K562 (cell line): ENCODE results near the gene SIRT4. TPM values are rescaled to one million over a fixed set of nuclear protein-coding genes. Genes with fewer than 3 reads are reported as not detected.

ENCODE experiments used
- ATAC-seq: fragments of 200-7000 bp; cut with Tn5 transposase; 3 replicates; pipeline ENCODE4 v1.9.1; 2020; ENCODE audit warnings: moderate library complexity
- BruUV-seq: library from RNA; stranded (reverse); fragments of 400-500 nt; replicated peaks from 2 replicates; lab custom pipeline; 2021; lab: Mats Ljungman, UMichigan
- CTCF ChIA-PET: fragments of 300-600 bp; formaldehyde crosslinking; extraction: SDS; loops from one replicate; lab custom pipeline; 2021; ENCODE audit warnings: low intra/inter-chr PET ratio; lab: Yijun Ruan, JAX
- POLR2A ChIA-PET: fragments of 300-600, 350-650 bp; sonication (Branson Sonifier 250); formaldehyde crosslinking; extraction: SDS; loops from one replicate; lab custom pipeline; 2021; ENCODE audit warnings: antibody characterized with exemption, inconsistent platforms; lab: Yijun Ruan, JAX
- DNase-seq, 4 experiments: peaks; one replicate each; pipeline versions ENCODE4 v3.0.0 to v3.0.0-alpha.2; 2011 to 2018; ENCODE audit warnings: low spot score in 3 of 4, mixed read lengths in 3 of 4; ENCODE audit errors: extremely low read depth in 1 of 4
- FAIRE-seq: peaks from 2 replicates; lab custom pipeline; 2011; peaks lifted over from hg19 to GRCh38; lab: Jason Lieb, UNC
- H2AFZ ChIP-seq: 2 replicates; pipeline ENCODE4 v1.6.0; 2011; ENCODE audit warnings: low read depth, low read length, control low read depth, inconsistent platforms
- H3K27ac ChIP-seq: fragments of 200-600 bp; 3 replicates; pipeline ENCODE4 v1.8.0; 2011; ENCODE audit warnings: low read depth, mild to moderate bottlenecking, control low read depth, inconsistent platforms, low read length, moderate library complexity, mixed read lengths; ENCODE audit errors: extremely low read depth
- H3K27me3 ChIP-seq, 2 experiments: fragments of 300-600 bp in 1 of 2; 2 replicates in 1 of 2; 3 replicates in 1 of 2; pipeline versions ENCODE4 v1.6.0 to v1.8.0; 2011; ENCODE audit warnings: inconsistent platforms in 2 of 2, low read length in 2 of 2, mild to moderate bottlenecking in 1 of 2, mixed read lengths in 1 of 2, moderate library complexity in 1 of 2; ENCODE audit not compliant: control insufficient read depth in 2 of 2, insufficient read depth in 2 of 2
- H3K36me3 ChIP-seq: fragments of 300-600 bp; 3 replicates; pipeline ENCODE4 v1.8.0; 2011; ENCODE audit warnings: mild to moderate bottlenecking, low read length, inconsistent platforms; ENCODE audit not compliant: control insufficient read depth, insufficient read depth
- H3K4me1 ChIP-seq, 2 experiments: fragments of 200-600 bp in 1 of 2; replicated peaks in 1 of 2; 2 replicates in 1 of 2; 3 replicates in 1 of 2; pipeline versions ENCODE4 v1.5.1 to v1.8.0; 2011; ENCODE audit warnings: inconsistent platforms in 2 of 2, low read length in 2 of 2, mild to moderate bottlenecking in 1 of 2, mixed read lengths in 1 of 2, moderate library complexity in 1 of 2; ENCODE audit not compliant: control insufficient read depth in 2 of 2, insufficient read depth in 2 of 2
- H3K4me2 ChIP-seq: 2 replicates; pipeline ENCODE4 v1.6.1; 2011; ENCODE audit warnings: low read length, control low read depth, inconsistent platforms, mixed read lengths; ENCODE audit not compliant: insufficient read depth
- H3K4me3 ChIP-seq: fragments of 200-600 bp; sonication (generic), shearing (Covaris generic); 2 replicates; pipeline ENCODE4 v1.5.1; 2016; ENCODE audit warnings: control low read depth, inconsistent platforms
- H3K79me2 ChIP-seq: fragments of 200-600 bp; 3 replicates; pipeline ENCODE4 v1.8.0; 2011; ENCODE audit warnings: low read length, inconsistent platforms; ENCODE audit not compliant: control insufficient read depth, insufficient read depth
- H3K9ac ChIP-seq, 2 experiments: 2 replicates each; pipeline versions ENCODE4 v1.6.0 to v1.6.1; 2011; ENCODE audit warnings: low read depth in 2 of 2, low read length in 2 of 2, control low read depth in 1 of 2, inconsistent platforms in 1 of 2, mild to moderate bottlenecking in 1 of 2, mixed read lengths in 1 of 2; ENCODE audit not compliant: insufficient read depth in 1 of 2
- H3K9me1 ChIP-seq: one replicate; pipeline ENCODE4 v1.6.0; 2011; ENCODE audit warnings: inconsistent platforms, mild to moderate bottlenecking, low read length, moderate library complexity; ENCODE audit not compliant: control insufficient read depth, insufficient read depth
- H3K9me3 ChIP-seq: replicated peaks from 2 replicates; pipeline ENCODE4 v1.5.1; 2011; ENCODE audit warnings: low read depth, low read length, inconsistent platforms; ENCODE audit not compliant: control insufficient read depth, insufficient read depth
- H4K20me1 ChIP-seq: replicated peaks from 2 replicates; pipeline ENCODE4 v1.6.1; 2011; ENCODE audit warnings: low read length, inconsistent platforms, mixed read lengths; ENCODE audit not compliant: control insufficient read depth, insufficient read depth
- HMGN3 ChIP-seq: IDR thresholded peaks from 2 replicates; pipeline ENCODE4 v1.6.1; 2011; ENCODE audit warnings: borderline replicate concordance, low read depth, mild to moderate bottlenecking, mixed read lengths, low read length; ENCODE audit not compliant: insufficient read length; ENCODE audit errors: extremely low read depth
- ILK ChIP-seq: fragments of 450-650 bp; IDR thresholded peaks from 2 replicates; pipeline ENCODE4 v1.6.1; 2016; ENCODE audit warnings: missing genetic modification characterization, low read depth, mild to moderate bottlenecking, missing compliant biosample characterization, moderate library complexity, borderline replicate concordance
- KLF6 ChIP-seq: fragments of 250-450 bp; sonication (Bioruptor Pico); IDR thresholded peaks from 2 replicates; pipeline ENCODE4 v1.4.0; 2020; ENCODE audit warnings: mild to moderate bottlenecking, moderate library complexity, borderline replicate concordance
- MYBL2 ChIP-seq, 2 experiments: fragments of 450-650 bp in 1 of 2; sonication (generic) in 1 of 2; formaldehyde crosslinking in 1 of 2; IDR thresholded peaks; 2 replicates each; pipeline versions ENCODE4 v1.6.1 to v1.8.1; 2017 to 2022; ENCODE audit warnings: borderline replicate concordance in 1 of 2, inconsistent platforms in 1 of 2, low read depth in 1 of 2, mild to moderate bottlenecking in 1 of 2, missing genetic modification reagents in 1 of 2, moderate library complexity in 1 of 2
- NEUROD1 ChIP-seq: fragments of 150-350 bp; IDR thresholded peaks from 2 replicates; pipeline ENCODE4 v1.6.1; 2014; ENCODE audit warnings: borderline replicate concordance, low read length, low read depth; ENCODE audit not compliant: partially characterized antibody
- NFATC3 ChIP-seq: fragments of 450-650 bp; IDR thresholded peaks from 2 replicates; pipeline ENCODE4 v1.6.1; 2017; ENCODE audit warnings: mild to moderate bottlenecking
- RFX1 ChIP-seq: fragments of 450-650 bp; IDR thresholded peaks from 2 replicates; pipeline ENCODE4 v1.6.1; 2016; ENCODE audit warnings: mild to moderate bottlenecking, moderate library complexity
- SRSF3 ChIP-seq: fragments of 200-400 bp; formaldehyde crosslinking; IDR thresholded peaks from 2 replicates; pipeline ENCODE4 v1.6.1; 2016; ENCODE audit warnings: mild to moderate bottlenecking, low read length, moderate library complexity; ENCODE audit not compliant: insufficient read depth
- ZBTB1 ChIP-seq: sonication (generic); formaldehyde crosslinking; IDR thresholded peaks from 2 replicates; pipeline ENCODE4 v1.8.1; 2023; ENCODE audit warnings: missing genetic modification reagents, low read depth, mild to moderate bottlenecking, borderline replicate concordance
- ZNF354B ChIP-seq: fragments of 250-450 bp; sonication (Bioruptor Pico); IDR thresholded peaks from 2 replicates; pipeline ENCODE4 v1.4.0; 2020
- ZNF785 ChIP-seq: fragments of 250-450 bp; sonication (Bioruptor Pico); IDR thresholded peaks from 2 replicates; pipeline ENCODE4 v1.4.0; 2020; ENCODE audit warnings: mild to moderate bottlenecking
- WGBS: fragments of 100-300 bp; shearing (Covaris generic); methylation state at CpG from one replicate; pipeline ENCODE4 v1.1.6; 2016; ENCODE audit warnings: low coverage, mixed read lengths; ENCODE audit not compliant: insufficient coverage; ENCODE audit errors: missing lambda C conversion rate; 5-methylcytosine and 5-hydroxymethylcytosine counted together
- in situ Hi-C: fragments of 300-500 bp; cut with MboI; formaldehyde crosslinking; loops from 4 replicates; pipeline ENCODE4 v1.15.0; 2018; ENCODE audit warnings: inconsistent platforms, mixed read lengths
- intact Hi-C: fragments of 100-400 bp; cut with micrococcal nuclease; formaldehyde crosslinking; loops from 2 replicates; pipeline ENCODE4 v1.14.2; 2022
- polyA plus RNA-seq, 8 experiments: library from polyadenylated mRNA; depleted of rRNA in 4 of 8; stranded (reverse) in 5 of 8; unstranded in 3 of 8; fragments of >200 nt; fragmentation: Nextera tagmentation in 2 of 8; fragmentation: Illumina TruSeq in 1 of 8; extraction: Ambion mirVana in 2 of 8; extraction: Trizol in 1 of 8; gene quantifications; 2 replicates each; pipeline versions ENCODE4 v1.2.1 to v1.2.3, GENCODE V29; 2011 to 2014; ENCODE audit warnings: inconsistent platforms in 1 of 8, missing spikeins in 1 of 8
- total RNA-seq, 7 experiments: library from RNA; depleted of rRNA in 6 of 7; stranded (reverse); fragments of >200 nt in 6 of 7; fragmentation: Illumina TruSeq in 2 of 7; extraction: Trizol in 2 of 7; gene quantifications; 2 replicates each; pipeline versions ENCODE4 v1.2.1 to v1.2.3, GENCODE V29; 2011 to 2021; ENCODE audit warnings: low replicate concordance in 1 of 7
- TF ChIP-seq, protein P1 (sequence below): fragments of 450-650 bp; formaldehyde crosslinking; IDR thresholded peaks from 2 replicates; pipeline ENCODE4 v1.4.0; 2020; ENCODE audit warnings: mild to moderate bottlenecking, moderate library complexity
- TF ChIP-seq, protein P2 (sequence below): sonication (generic); formaldehyde crosslinking; IDR thresholded peaks from 2 replicates; pipeline ENCODE4 v1.8.0; 2023; ENCODE audit warnings: missing genetic modification reagents, mild to moderate bottlenecking, borderline replicate concordance

Gene SIRT4
- total and polyA plus RNA-seq, 9 of the 15 experiments (the other 6 are each of a cell fraction or from before 2014, with no cell fraction given) = 0.86 to 5.2 (median 2.4) TPM

DNA sequence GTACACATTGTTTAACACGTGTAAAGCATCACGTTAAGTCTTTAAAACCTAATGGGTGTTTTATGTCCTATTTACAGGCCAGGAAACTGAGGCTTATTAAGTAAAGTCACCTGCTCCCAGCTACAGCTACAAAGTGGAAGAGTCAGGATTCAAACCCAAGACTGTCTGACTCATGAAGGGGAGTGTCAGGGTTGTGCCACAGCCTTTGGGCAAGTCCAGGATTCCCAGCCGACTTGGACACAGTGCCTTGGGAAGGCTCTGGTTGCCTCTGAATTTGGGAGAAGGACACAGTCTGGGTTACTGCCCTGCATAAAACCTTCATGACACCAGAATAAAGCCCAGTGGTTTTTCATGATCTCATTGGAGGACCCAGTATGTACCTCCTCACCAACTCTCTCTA lies 17.7 kb upstream of the SIRT4 start:
- H3K36me3 ChIP-seq = no peaks in the 10 kb centered on the region
- no peak for DNase-seq
- no peaks in the 10 kb centered on the region for H3K9me3 ChIP-seq
- no peaks in the 10 kb centered on the region for H4K20me1 ChIP-seq
- H3K9ac ChIP-seq = no peak overlapping the region
- no peak overlapping the region for H3K4me2 ChIP-seq
- intact Hi-C loops (no loop called here), in situ Hi-C loops (no loop called here)
- no peak; the same call in 2 of the 3 replicates for ATAC-seq
- TF ChIP-seq, protein P1, sequence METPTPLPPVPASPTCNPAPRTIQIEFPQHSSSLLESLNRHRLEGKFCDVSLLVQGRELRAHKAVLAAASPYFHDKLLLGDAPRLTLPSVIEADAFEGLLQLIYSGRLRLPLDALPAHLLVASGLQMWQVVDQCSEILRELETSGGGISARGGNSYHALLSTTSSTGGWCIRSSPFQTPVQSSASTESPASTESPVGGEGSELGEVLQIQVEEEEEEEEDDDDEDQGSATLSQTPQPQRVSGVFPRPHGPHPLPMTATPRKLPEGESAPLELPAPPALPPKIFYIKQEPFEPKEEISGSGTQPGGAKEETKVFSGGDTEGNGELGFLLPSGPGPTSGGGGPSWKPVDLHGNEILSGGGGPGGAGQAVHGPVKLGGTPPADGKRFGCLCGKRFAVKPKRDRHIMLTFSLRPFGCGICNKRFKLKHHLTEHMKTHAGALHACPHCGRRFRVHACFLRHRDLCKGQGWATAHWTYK (CRISPR knock-in tag) = no peak
- TF ChIP-seq SRSF3 (no peak), RFX1 (no peak), KLF6 (CRISPR knock-in tag) (no peak), HMGN3 (no peak), ZNF354B (CRISPR knock-in tag) (no peak), ILK (tag) (no peak), NFATC3 (no peak), NEUROD1 (no peak), ZBTB1 (CRISPR knock-in tag) (no peak), MYBL2 (IDR thresholded peaks at IDR 0.05; ENCODE audit: low read depth) (no peak), MYBL2 (CRISPR knock-in tag; IDR thresholded peaks at IDR 0.05; ENCODE audit: borderline replicate concordance) (no peak), ZNF785 (CRISPR knock-in tag) (no peak)
- TF ChIP-seq, protein P2, sequence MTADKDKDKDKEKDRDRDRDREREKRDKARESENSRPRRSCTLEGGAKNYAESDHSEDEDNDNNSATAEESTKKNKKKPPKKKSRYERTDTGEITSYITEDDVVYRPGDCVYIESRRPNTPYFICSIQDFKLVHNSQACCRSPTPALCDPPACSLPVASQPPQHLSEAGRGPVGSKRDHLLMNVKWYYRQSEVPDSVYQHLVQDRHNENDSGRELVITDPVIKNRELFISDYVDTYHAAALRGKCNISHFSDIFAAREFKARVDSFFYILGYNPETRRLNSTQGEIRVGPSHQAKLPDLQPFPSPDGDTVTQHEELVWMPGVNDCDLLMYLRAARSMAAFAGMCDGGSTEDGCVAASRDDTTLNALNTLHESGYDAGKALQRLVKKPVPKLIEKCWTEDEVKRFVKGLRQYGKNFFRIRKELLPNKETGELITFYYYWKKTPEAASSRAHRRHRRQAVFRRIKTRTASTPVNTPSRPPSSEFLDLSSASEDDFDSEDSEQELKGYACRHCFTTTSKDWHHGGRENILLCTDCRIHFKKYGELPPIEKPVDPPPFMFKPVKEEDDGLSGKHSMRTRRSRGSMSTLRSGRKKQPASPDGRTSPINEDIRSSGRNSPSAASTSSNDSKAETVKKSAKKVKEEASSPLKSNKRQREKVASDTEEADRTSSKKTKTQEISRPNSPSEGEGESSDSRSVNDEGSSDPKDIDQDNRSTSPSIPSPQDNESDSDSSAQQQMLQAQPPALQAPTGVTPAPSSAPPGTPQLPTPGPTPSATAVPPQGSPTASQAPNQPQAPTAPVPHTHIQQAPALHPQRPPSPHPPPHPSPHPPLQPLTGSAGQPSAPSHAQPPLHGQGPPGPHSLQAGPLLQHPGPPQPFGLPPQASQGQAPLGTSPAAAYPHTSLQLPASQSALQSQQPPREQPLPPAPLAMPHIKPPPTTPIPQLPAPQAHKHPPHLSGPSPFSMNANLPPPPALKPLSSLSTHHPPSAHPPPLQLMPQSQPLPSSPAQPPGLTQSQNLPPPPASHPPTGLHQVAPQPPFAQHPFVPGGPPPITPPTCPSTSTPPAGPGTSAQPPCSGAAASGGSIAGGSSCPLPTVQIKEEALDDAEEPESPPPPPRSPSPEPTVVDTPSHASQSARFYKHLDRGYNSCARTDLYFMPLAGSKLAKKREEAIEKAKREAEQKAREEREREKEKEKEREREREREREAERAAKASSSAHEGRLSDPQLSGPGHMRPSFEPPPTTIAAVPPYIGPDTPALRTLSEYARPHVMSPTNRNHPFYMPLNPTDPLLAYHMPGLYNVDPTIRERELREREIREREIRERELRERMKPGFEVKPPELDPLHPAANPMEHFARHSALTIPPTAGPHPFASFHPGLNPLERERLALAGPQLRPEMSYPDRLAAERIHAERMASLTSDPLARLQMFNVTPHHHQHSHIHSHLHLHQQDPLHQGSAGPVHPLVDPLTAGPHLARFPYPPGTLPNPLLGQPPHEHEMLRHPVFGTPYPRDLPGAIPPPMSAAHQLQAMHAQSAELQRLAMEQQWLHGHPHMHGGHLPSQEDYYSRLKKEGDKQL (CRISPR knock-in tag) = no peak
- no peak for FAIRE-seq
- no peak overlapping the region for H3K27ac ChIP-seq
- no peaks in the 10 kb centered on the region for H3K27me3 ChIP-seq
- no peaks in the 10 kb centered on the region for H3K79me2 ChIP-seq
- H3K4me3 ChIP-seq = no peak overlapping the region
- peaks cover 0 to 14% of the 10 kb centered on the region in 2 experiments; a peak in 3 of 5 replicates for H3K4me1 ChIP-seq
- 42% methylated on average over 3 of the region's 3 CpGs for WGBS
- BruUV-seq = no TSS peak
- ChIA-PET POLR2A (interaction anchor here (0.7 to 7.4 kb wide), 4 partner anchors 7 to 84 kb away, joined by 3 to 102 read pairs (median 20); partner anchors contain the start of genes RNU4-1, RNU4-2 and RPLP0), CTCF (no interaction called here)
- no peak overlapping the region for H2AFZ ChIP-seq
- no peaks in the 10 kb centered on the region for H3K9me1 ChIP-seq
